Right kidney (tissue), 9 donors: Measurements from ENCODE around the gene SNRPA.

Experiments used
- DNase-seq: peaks from one replicate; pipeline ENCODE4 v3.0.0-alpha.2; 2016
- long read RNA-seq, 8 donors: transcript quantifications; one replicate each; lab custom pipeline, GENCODE V29; 2026

The SNRPA gene
- long read RNA-seq, donor 1, transcript SNRPA-201 (6 exons, 1,621 nt) = major isoform, 30 of 35 reads
- long read RNA-seq, donor 1, partial matches to known transcripts = 0 of 35 reads
- long read RNA-seq, donor 1, other reads (novel, unspliced or antisense) = 0 of 35 reads
- long read RNA-seq, donor 2, transcript SNRPA-201 (6 exons, 1,621 nt) = major isoform, 17 of 29 reads
- long read RNA-seq, donor 2, transcript SNRPA-205 (4 exons, 952 nt) = minor isoform, 6 of 29 reads
- long read RNA-seq, donor 2, partial matches to known transcripts = 5 of 29 reads
- long read RNA-seq, donor 2, other reads (novel, unspliced or antisense) = 0 of 29 reads
- long read RNA-seq, donor 3, transcript SNRPA-201 (6 exons, 1,621 nt) = major isoform, 13 of 15 reads
- long read RNA-seq, donor 3, partial matches to known transcripts = 0 of 15 reads
- long read RNA-seq, donor 3, other reads (novel, unspliced or antisense) = 0 of 15 reads
- long read RNA-seq, donor 4, transcript SNRPA-205 (4 exons, 952 nt) = minor isoform, 8 of 40 reads
- long read RNA-seq, donor 4, transcript SNRPA-201 (6 exons, 1,621 nt) = major isoform, 25 of 40 reads
- long read RNA-seq, donor 4, partial matches to known transcripts = 5 of 40 reads
- long read RNA-seq, donor 4, other reads (novel, unspliced or antisense) = 0 of 40 reads
- long read RNA-seq, donor 5, transcript SNRPA-201 (6 exons, 1,621 nt) = major isoform, 58 of 60 reads
- long read RNA-seq, donor 5, partial matches to known transcripts = 0 of 60 reads
- long read RNA-seq, donor 5, other reads (novel, unspliced or antisense) = 0 of 60 reads
- long read RNA-seq, donor 6, transcript SNRPA-205 (4 exons, 952 nt) = minor isoform, 10 of 88 reads
- long read RNA-seq, donor 6, transcript SNRPA-201 (6 exons, 1,621 nt) = major isoform, 40 of 88 reads
- long read RNA-seq, donor 6, partial matches to known transcripts = 34 of 88 reads
- long read RNA-seq, donor 6, other reads (novel, unspliced or antisense) = 0 of 88 reads
- long read RNA-seq, donor 7 = 0 reads
- long read RNA-seq, donor 8, transcript SNRPA-201 (6 exons, 1,621 nt) = major isoform, 32 of 45 reads
- long read RNA-seq, donor 8, partial matches to known transcripts = 10 of 45 reads
- long read RNA-seq, donor 8, other reads (novel, unspliced or antisense) = 0 of 45 reads

- peak; percentile 100 for DNase-seq
Observed at GRCh38 chr19:40750874-40751537, at the start of gene SNRPA. Gene SNRPA, plus strand, starts transcription at chr19:40751203. Its CDS starts 206 bp downstream, at chr19:40751409.

GRCh38 chr19:40701758-40702157 lies 49.2 kb upstream of the SNRPA start:
- DNase-seq = no peak

DNA sequence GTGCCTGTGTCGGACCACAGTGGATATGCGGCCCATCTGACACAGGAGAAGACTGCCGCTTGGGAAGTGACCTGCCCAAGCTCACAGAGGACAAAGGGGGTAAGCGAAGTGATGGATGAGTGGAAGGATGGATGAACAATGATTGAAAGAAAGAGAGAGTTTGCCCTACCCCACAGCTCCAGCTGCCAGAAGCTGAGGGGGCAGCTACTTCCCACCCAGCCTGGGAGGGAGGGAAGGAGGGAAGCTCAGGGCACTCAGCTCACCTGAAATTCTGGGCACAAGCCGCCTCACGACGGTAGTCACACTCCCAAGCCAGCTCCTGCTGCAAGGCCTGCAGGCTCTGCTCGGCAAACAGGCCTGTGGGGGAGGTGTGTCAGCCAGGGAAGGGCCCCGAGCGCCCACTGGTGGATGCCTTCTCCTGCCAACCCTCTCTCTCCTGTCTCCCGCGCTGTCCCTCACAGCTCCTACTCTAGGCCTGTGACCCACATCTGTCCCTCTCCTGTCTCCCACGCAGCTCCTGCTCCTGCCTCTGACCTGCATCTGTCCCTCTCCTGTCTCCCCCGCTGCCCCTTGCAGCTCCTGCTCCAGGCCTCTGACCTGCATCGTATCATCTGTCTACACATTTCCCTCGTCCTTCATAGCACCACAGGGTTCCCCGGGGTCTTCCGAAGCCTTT lies 48.5 kb upstream of the SNRPA start:
- peak; percentile 65 for DNase-seq

- no peak for DNase-seq
Observed at GRCh38 chr19:40703029-40703755, 47.8 kb upstream of the SNRPA start.

DNA sequence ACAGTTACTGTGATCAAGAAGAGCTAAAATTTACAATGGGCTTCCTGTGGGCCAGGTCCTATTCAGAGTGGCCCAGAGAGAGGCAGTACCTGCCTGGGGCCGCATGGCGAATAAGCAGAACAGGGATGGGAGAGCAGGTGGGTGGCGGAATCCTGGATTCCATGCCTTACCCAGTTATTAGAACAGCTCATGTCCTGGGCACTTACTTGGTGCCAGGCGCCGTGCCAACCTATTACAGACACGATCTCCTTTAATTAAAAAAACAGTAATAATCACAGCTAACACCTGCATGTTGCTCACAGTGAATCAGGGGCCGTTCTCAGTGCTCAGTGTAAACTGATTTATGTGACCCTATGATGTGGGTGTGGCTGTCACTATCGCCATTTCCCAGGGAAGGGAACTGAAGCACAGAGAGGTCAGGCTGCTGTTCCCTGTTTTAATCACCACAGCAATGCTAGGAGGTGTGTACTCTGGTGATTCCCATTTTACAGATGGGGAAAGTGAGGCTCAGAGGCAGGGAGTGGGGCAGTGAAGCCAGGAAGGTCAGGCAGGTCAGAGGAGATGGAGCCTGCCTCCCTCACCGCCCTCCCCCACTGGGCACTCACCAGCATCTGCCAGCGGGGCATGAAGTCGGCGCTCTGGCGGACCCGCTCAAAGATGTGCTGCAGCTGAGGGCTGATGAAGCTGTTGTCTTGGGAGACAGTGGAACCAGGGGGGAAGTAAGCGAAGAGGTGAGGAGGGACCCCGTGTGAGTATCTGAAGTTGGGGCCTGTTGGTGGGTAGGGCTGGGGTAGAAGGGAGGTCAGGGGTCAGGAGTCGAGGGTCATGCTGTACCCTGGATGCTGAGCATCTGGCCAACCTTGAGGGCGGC lies 46.3 kb upstream of the SNRPA start:
- no peak for DNase-seq

DNA sequence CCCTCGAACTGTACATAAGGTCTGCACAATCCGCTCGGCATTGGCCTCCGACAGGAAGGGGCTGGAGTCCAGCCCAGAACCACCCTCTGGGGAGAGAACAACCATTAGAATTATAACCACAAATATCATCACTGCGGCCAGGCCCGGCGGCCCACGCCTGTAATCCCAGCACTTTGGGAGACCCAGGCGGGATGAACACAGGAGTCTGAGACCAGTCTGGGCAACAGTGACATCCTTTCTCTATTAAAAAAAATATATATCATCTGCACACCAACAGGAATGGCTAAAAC lies 45.7 kb upstream of the SNRPA start:
- no peak for DNase-seq

GRCh38 chr19:40705950-40706619 lies 44.9 kb upstream of the SNRPA start:
- no peak for DNase-seq

- DNase-seq = no peak
Observed at GRCh38 chr19:40707615-40708014, 43.4 kb upstream of the SNRPA start.

DNA sequence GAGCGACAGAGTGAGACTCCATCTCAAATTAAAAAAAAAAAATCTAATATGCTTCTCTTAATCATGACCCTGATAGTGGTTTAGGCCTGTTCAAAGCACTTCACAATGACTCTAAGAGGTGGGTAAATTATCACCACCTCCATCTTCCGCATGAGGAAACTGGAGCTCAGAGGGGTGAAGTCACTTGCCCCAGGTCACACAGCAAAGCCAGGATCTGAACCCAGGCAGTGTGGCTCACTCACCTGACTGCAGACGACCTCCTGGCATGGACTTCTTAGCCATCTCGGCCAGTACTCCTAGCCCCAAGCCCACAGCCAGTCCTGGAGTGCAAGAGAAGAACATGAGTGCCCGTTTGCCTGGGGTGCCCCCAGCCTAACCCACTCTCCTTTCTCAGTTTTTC lies 41.2 kb upstream of the SNRPA start:
- no peak for DNase-seq

DNA sequence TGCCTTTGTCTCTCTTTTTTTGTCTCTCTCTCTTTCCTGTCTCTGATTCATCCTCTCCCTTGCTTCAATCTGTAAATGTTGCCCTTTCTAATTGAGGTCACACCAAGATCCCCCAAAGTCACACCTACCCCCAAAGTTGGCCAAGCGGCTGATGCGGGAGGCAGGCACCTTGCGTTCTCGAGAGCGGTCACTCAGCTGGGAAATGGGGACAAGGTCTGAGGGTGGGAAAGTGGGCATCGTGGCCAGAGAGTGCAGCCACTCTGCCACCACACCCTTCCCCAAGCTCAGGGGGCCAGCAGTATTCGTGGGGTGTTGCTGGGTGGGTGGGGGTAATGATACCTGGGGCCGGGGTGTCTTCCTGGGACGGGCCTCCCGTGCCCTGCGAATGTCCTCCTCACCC lies 37.1 kb upstream of the SNRPA start:
- no peak for DNase-seq

DNA sequence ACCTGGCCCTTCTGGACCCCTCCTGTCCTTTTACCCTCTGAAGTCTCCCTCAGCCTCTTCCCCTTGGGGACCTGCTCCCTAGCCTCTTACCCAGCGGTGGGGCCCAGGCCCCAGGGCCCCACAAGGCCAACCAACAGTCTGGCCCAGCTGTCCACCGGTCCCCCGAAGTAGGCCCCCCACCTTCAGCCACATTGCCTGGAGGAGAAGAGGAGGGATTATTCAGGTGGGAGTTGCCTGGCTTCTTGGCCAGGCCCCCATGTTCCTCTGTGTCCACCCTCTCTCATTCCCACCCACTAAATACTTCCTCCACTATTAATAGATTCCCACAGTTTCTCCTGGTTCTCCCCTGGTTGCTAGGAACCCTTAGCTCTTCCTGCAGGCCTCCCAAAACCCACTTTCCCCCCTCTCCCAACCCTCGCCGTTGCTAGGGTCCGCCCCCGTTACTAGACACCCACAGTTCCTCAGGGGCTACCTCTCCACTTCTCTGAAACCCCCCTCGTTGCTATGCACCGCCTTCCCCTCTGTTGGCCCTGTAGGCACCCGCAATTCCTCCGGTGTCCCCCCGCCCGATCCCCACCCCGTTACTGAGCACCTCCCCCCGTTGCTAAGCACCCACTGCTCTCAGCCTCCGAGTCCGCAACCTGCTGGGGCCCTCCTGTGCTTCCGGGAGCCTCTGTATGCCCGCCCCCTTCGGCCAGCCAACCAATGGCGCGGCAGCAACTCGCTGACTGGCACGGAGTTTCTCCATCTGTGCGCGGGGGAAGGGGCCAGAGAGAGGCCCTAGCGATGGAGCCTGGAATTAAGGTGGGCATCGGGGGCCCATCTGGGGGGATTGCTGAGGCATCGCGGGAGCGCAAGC lies 36.3 kb upstream of the SNRPA start:
- DNase-seq = peak; percentile 60

- DNase-seq = no peak
Observed at GRCh38 chr19:40716031-40716481, 34.9 kb upstream of the SNRPA start.

GRCh38 chr19:40716482-40717324 lies 34.3 kb upstream of the SNRPA start, which contains the start of the genes COQ8B and ITPKC:
Gene COQ8B, minus strand, starts transcription at chr19:40716886. Its CDS starts 2,254 bp downstream, at chr19:40714632.
Gene ITPKC, plus strand, starts transcription at chr19:40717112. Its CDS starts 24 bp downstream, at chr19:40717136.
- DNase-seq = peak; percentile 97

GRCh38 chr19:40717325-40717879 lies 33.6 kb upstream of the SNRPA start:
- no peak for DNase-seq

DNA sequence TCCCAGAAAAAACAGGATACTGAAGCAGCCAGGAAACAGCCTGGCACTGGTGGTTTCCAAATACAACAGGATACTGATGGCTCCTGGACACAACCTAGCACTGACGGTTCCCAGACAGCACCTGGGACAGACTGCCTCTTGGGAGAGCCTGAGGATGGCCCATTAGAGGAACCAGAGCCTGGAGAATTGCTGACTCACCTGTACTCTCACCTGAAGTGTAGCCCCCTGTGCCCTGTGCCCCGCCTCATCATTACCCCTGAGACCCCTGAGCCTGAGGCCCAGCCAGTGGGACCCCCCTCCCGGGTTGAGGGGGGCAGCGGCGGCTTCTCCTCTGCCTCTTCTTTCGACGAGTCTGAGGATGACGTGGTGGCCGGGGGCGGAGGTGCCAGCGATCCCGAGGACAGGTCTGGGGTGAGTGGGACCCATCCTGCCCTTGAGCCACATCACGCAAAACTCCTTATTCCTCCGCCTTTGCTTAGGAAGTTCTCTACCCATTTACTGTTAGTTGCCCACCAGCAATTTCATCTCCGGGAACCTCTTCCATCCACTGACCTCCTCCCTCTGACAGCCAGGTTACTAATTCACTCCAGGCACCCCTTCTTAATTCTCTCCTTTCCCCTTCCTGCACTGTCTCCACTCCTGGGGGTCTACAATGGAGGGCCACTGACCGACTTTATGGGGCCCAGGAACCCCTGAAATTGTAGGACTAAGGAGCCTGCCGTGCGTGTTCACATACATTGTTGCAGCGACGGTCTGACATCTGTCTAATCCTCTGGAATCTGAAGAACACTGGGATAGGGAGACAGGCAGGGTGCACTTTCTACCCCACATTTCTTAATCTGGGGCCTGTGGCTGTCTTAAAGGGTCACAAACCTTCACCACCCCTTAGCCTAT lies 32.9 kb upstream of the SNRPA start:
- DNase-seq = peak; percentile 44
